Heart left ventricle (tissue), 16 donors: ENCODE measurements around the gene XRCC3. TPM values are rescaled to one million over a fixed set of nuclear protein-coding genes. Genes with fewer than 3 reads are reported as not detected.

Source experiments
- ATAC-seq, 4 donors: fragments of 200-7000 bp; cut with Tn5 transposase; one replicate each; pipeline ENCODE4 v1.9.1; 2020 to 2022; ENCODE audit warnings: moderate library complexity in 4 of 4, mild to moderate bottlenecking in 3 of 4, moderate number of reproducible peaks in 1 of 4
- DNase-seq, 5 donors: peaks; one replicate each; pipeline ENCODE4 v3.0.0-alpha.2; 2020
- H3K27ac ChIP-seq, 12 donors: fragments of 200-600 bp; sonication (generic) in 4 of 12; one replicate each; pipeline versions ENCODE4 v1.5.0 to v1.8.0; 2016 to 2022; ENCODE audit warnings: mild to moderate bottlenecking in 2 of 12
- H3K27me3 ChIP-seq, 9 donors: fragments of 200-600 bp; sonication (generic) in 2 of 9; one replicate each; pipeline versions ENCODE4 v1.5.1 to v1.8.0; 2016 to 2022; ENCODE audit warnings: mild to moderate bottlenecking in 3 of 9
- H3K36me3 ChIP-seq, 9 donors: fragments of 200-600 bp; sonication (generic) in 2 of 9; one replicate each; pipeline versions ENCODE4 v1.5.0 to v1.8.0; 2018 to 2022; ENCODE audit warnings: mild to moderate bottlenecking in 2 of 9
- H3K4me1 ChIP-seq, 12 donors: fragments of 200-600 bp; sonication (generic) in 4 of 12; one replicate each; pipeline versions ENCODE4 v1.5.0 to v1.8.0; 2016 to 2022; ENCODE audit warnings: mild to moderate bottlenecking in 3 of 12
- H3K4me3 ChIP-seq, 12 donors: fragments of 200-600 bp; sonication (generic) in 4 of 12; one replicate each; pipeline versions ENCODE4 v1.5.0 to v1.8.0; 2017 to 2022; ENCODE audit warnings: mild to moderate bottlenecking in 9 of 12, moderate library complexity in 4 of 12
- H3K9me3 ChIP-seq, 12 donors: fragments of 200-600 bp; sonication (generic) in 4 of 12; one replicate each; pipeline versions ENCODE4 v1.5.0 to v1.8.0; 2016 to 2022; ENCODE audit warnings: mild to moderate bottlenecking in 1 of 12
- CTCF ChIP-seq, 12 donors: fragments of 200-600 bp; sonication (generic) in 4 of 12; IDR thresholded peaks; one replicate each; pipeline versions ENCODE4 v1.5.0 to v1.8.0; 2018 to 2022; ENCODE audit warnings: antibody characterized with exemption in 12 of 12, mild to moderate bottlenecking in 5 of 12
- POLR2A ChIP-seq, 2 donors: fragments of 450-650 bp; IDR thresholded peaks; one replicate each; pipeline ENCODE4 v1.6.1; 2017; ENCODE audit warnings: antibody characterized with exemption in 2 of 2, mild to moderate bottlenecking in 2 of 2, moderate library complexity in 2 of 2
- WGBS, 4 donors: extraction: QIAGEN DNeasy Blood & Tissue Kit in 2 of 4; methylation state at CpG; one replicate each; pipeline versions ENCODE4 v1.1.5 to v1.1.7; 2013 to 2018; 5-methylcytosine and 5-hydroxymethylcytosine counted together
- intact Hi-C, 10 donors: fragments of 100-400 bp; cut with DNase I; formaldehyde crosslinking; loops; one replicate each; pipeline versions ENCODE4 v1.11.1 to v1.14.2; 2022
- polyA plus RNA-seq, 2 donors: library from polyadenylated mRNA; stranded (reverse); fragments of 200-250 nt; gene quantifications; one replicate each; pipeline ENCODE4 v1.2.3, GENCODE V29; 2013
- total RNA-seq, 9 donors: library from RNA; depleted of rRNA in 2 of 9; stranded (reverse); fragments of >200 nt in 2 of 9; fragmentation: NEBNext Ultra II Directional in 3 of 9; extraction: Animal tissue kit (Norgen Biotek cat#: 25700) in 3 of 9; gene quantifications; one replicate each; pipeline versions ENCODE4 v1.1.0 to v1.2.4, GENCODE V29; 2016 to 2023
- donor health status: ischemic (EF 13 %, LVEDD 7.1; RV severe dilation, severe dysfunction).
- donor health status: healthy with polysubstance abuse.
- donor health status: DM: no; HTN: yes; CAD: no.
- donor health status: DM: no; HTN: no; CAD: no.
- donor health status: ischemic (EF 25% LVEDD 6.9; RV normal size, moderate dysfunction).
- donor health status: ischemic (EF 25% LVEDD 5.7; RV mildly dilated, moderate dysfunction).
- donor health status: healthy.
- donor health status: DM: yes; HTN: yes; CAD: no.
- donor health status: ischemic (EF 35%, LVEDD 5.7; RV mildly dilated, moderate dysfunction).
- donor health status: nonischemic (EF 11% LVEDD 7.7; RV severe dilation, severe dysfunction).
- donor health status: DM: yes; HTN: yes; CAD: no.
- donor health status: PGD.
- donor health status: ischemic (EF 29% LVEDD 5.4; RV normal size, mild dysfunction).
- donor health status: nonischemic (EF 23%, LVEDD 6.1; RV moderate dilation, normal function).

The XRCC3 gene
- total and polyA plus RNA-seq, 11 donors = 1.9 to 8.7 (median 3.0) TPM

- Histone ChIP-seq H3K4me1 (peaks cover 0 to 33% (median 15%) of the 10 kb centered on the region in 12 donors), H3K27me3 (no peaks in the 10 kb centered on the region), H3K36me3 (peaks cover 0 to 97% (median 82%) of the 10 kb centered on the region in 9 donors), H3K27ac (no peak overlapping the region), H3K9me3 (no peaks in the 10 kb centered on the region), H3K4me3 (no peak overlapping the region)
- 93 to 95% (median 94%) methylated on average over 26 to 30 of the region's 30 CpGs for WGBS, 4 donors
- TF ChIP-seq CTCF (IDR thresholded peaks at IDR 0.05) (no peak), POLR2A (IDR thresholded peaks at IDR 0.05) (no peak)
- no peak for DNase-seq
- intact Hi-C loops = loop anchor here in 2 of 10 donors (10.0 kb wide), 3 partner anchors 165 to 245 kb away; no protein-coding TSS in a partner anchor
- no peak for ATAC-seq
Observed at GRCh38 chr14:103739793-103740501, 24.7 kb upstream of the XRCC3 start.

GRCh38 chr14:103739466-103739792 is 24.2 kb upstream of the XRCC3 start:
- WGBS, 4 donors = 85 to 94% (median 89%) methylated on average over 5 to 6 of the region's 6 CpGs
- peaks cover 0 to 97% (median 82%) of the 10 kb centered on the region in 9 donors for H3K36me3 ChIP-seq

GRCh38 chr14:103738701-103739451 is 23.6 kb upstream of the XRCC3 start:
- 85 to 88% (median 86%) methylated on average over 32 to 34 of the region's 34 CpGs for WGBS, 4 donors
- H3K4me3 ChIP-seq = no peak overlapping the region
- ATAC-seq (peak in 1 of 4 donors; percentile 6), DNase-seq (no peak)
- TF ChIP-seq POLR2A (IDR thresholded peaks at IDR 0.05) (no peak), CTCF (IDR thresholded peaks at IDR 0.05) (no peak)
- H3K36me3 ChIP-seq = peaks cover 0 to 98% (median 83%) of the 10 kb centered on the region in 9 donors
- no peaks in the 10 kb centered on the region for H3K27me3 ChIP-seq
- intact Hi-C loops = loop anchor here in 1 of 10 donors (10.0 kb wide), 2 partner anchors 164 to 246 kb away; no protein-coding TSS in a partner anchor
- H3K4me1 ChIP-seq = peaks cover 0 to 34% (median 17%) of the 10 kb centered on the region in 12 donors
- no peak overlapping the region for H3K27ac ChIP-seq
- no peaks in the 10 kb centered on the region for H3K9me3 ChIP-seq

More at GRCh38 chr14:103739466-103739792, 24.2 kb upstream of the XRCC3 start:
- Histone ChIP-seq H3K9me3 (no peaks in the 10 kb centered on the region), H3K27ac (no peak overlapping the region), H3K27me3 (no peaks in the 10 kb centered on the region), H3K4me3 (no peak overlapping the region), H3K4me1 (peaks cover 0 to 34% (median 17%) of the 10 kb centered on the region in 12 donors)
- no peak for TF ChIP-seq POLR2A (IDR thresholded peaks at IDR 0.05)
- no peak for TF ChIP-seq CTCF (IDR thresholded peaks at IDR 0.05)
- intact Hi-C loops = loop anchor here in 1 of 10 donors (10.0 kb wide), 2 partner anchors 165 to 245 kb away; no protein-coding TSS in a partner anchor
- ATAC-seq (no peak), DNase-seq (no peak)

- Histone ChIP-seq H3K4me1 (peaks cover 0 to 34% (median 17%) of the 10 kb centered on the region in 12 donors), H3K27ac (no peak overlapping the region), H3K27me3 (no peaks in the 10 kb centered on the region), H3K4me3 (no peak overlapping the region), H3K9me3 (no peaks in the 10 kb centered on the region), H3K36me3 (peaks cover 0 to 100% (median 84%) of the 10 kb centered on the region in 9 donors)
- intact Hi-C loops = loop anchor here in 1 of 10 donors (10.0 kb wide), 2 partner anchors 163 to 247 kb away; no protein-coding TSS in a partner anchor
- no peak for ATAC-seq
- DNase-seq = no peak
- TF ChIP-seq CTCF (IDR thresholded peaks at IDR 0.05) (no peak), POLR2A (IDR thresholded peaks at IDR 0.05) (no peak)
- WGBS, 4 donors = 85 to 89% (median 88%) methylated on average over 10 of the region's 10 CpGs
Observed at GRCh38 chr14:103738166-103738565, 22.9 kb upstream of the XRCC3 start.
